K562 (cell line): ENCODE results near the gene GADD45GIP1. TPM values are rescaled to one million over a fixed set of nuclear protein-coding genes. Genes with fewer than 3 reads are reported as not detected.

Experiments
- CCNT2 ChIP-seq: IDR thresholded peaks from 2 replicates; pipeline ENCODE4 v1.6.1; 2011; ENCODE audit warnings: borderline replicate concordance, low read depth, mild to moderate bottlenecking, moderate library complexity, mixed read lengths, low read length; ENCODE audit not compliant: insufficient read length; ENCODE audit errors: extremely low read depth
- E2F3 ChIP-seq: fragments of 250-450 bp; sonication (Bioruptor Pico); IDR thresholded peaks from 2 replicates; pipeline ENCODE4 v1.4.0; 2020; ENCODE audit warnings: mild to moderate bottlenecking
- HMG20B ChIP-seq: fragments of 250-450 bp; sonication (Bioruptor Pico); IDR thresholded peaks from 2 replicates; pipeline ENCODE4 v1.5.0; 2021; ENCODE audit warnings: mild to moderate bottlenecking
- HSF4 ChIP-seq: fragments of 250-450 bp; sonication (Bioruptor Pico); IDR thresholded peaks from 2 replicates; pipeline ENCODE4 v2.1.2; 2022; ENCODE audit warnings: mild to moderate bottlenecking, moderate library complexity, borderline replicate concordance
- LARP7 ChIP-seq: fragments of 450-650 bp; IDR thresholded peaks from 2 replicates; pipeline ENCODE4 v1.6.1; 2016
- MEF2D ChIP-seq: conservative IDR thresholded peaks from 2 replicates; pipeline ENCODE4 v1.6.1; 2016; ENCODE audit warnings: low read depth, missing genetic modification characterization, missing compliant biosample characterization
- NFATC3 ChIP-seq: fragments of 450-650 bp; IDR thresholded peaks from 2 replicates; pipeline ENCODE4 v1.6.1; 2017; ENCODE audit warnings: mild to moderate bottlenecking
- PTBP1 ChIP-seq: fragments of 200-400 bp; formaldehyde crosslinking; IDR thresholded peaks from 2 replicates; pipeline ENCODE4 v1.6.1; 2017; ENCODE audit warnings: low read depth, low read length
- RBM22 ChIP-seq: fragments of 200-400 bp; formaldehyde crosslinking; IDR thresholded peaks from 2 replicates; pipeline ENCODE4 v1.6.1; 2018; ENCODE audit warnings: low read length, low read depth; ENCODE audit not compliant: poor library complexity, severe bottlenecking
- SETDB1 ChIP-seq: IDR thresholded peaks from one replicate; pipeline ENCODE4 v1.6.1; 2012; ENCODE audit warnings: low read length, control low read depth, inconsistent platforms
- ZBTB1 ChIP-seq: sonication (generic); formaldehyde crosslinking; IDR thresholded peaks from 2 replicates; pipeline ENCODE4 v1.8.1; 2023; ENCODE audit warnings: missing genetic modification reagents, low read depth, mild to moderate bottlenecking, borderline replicate concordance
- ZBTB7A ChIP-seq: IDR thresholded peaks from 2 replicates; pipeline ENCODE4 v1.6.1; 2011; ENCODE audit warnings: low read depth, mild to moderate bottlenecking, low read length, moderate library complexity, borderline replicate concordance; ENCODE audit not compliant: control insufficient read depth
- ZNF224 ChIP-seq: sonication (generic); formaldehyde crosslinking; IDR thresholded peaks from 2 replicates; pipeline ENCODE4 v1.8.0; 2022; ENCODE audit warnings: mild to moderate bottlenecking, missing genetic modification reagents
- ZNF316 ChIP-seq: fragments of 450-650 bp; IDR thresholded peaks from 2 replicates; pipeline ENCODE4 v1.6.1; 2016
- ZNF57 ChIP-seq: fragments of 450-650 bp; formaldehyde crosslinking; IDR thresholded peaks from 2 replicates; pipeline ENCODE4 v1.4.0; 2020; ENCODE audit warnings: mild to moderate bottlenecking, moderate library complexity
- ZNF79 ChIP-seq: fragments of 250-450 bp; sonication (Bioruptor Pico); IDR thresholded peaks from 2 replicates; pipeline ENCODE4 v1.4.0; 2020; ENCODE audit warnings: low read depth, mild to moderate bottlenecking, moderate library complexity
- polyA plus RNA-seq, 8 experiments: library from polyadenylated mRNA; depleted of rRNA in 4 of 8; stranded (reverse) in 5 of 8; unstranded in 3 of 8; fragments of >200 nt; fragmentation: Nextera tagmentation in 2 of 8; fragmentation: Illumina TruSeq in 1 of 8; extraction: Ambion mirVana in 2 of 8; extraction: Trizol in 1 of 8; gene quantifications; 2 replicates each; pipeline versions ENCODE4 v1.2.1 to v1.2.3, GENCODE V29; 2011 to 2014; ENCODE audit warnings: inconsistent platforms in 1 of 8, missing spikeins in 1 of 8
- total RNA-seq, 7 experiments: library from RNA; depleted of rRNA in 6 of 7; stranded (reverse); fragments of >200 nt in 6 of 7; fragmentation: Illumina TruSeq in 2 of 7; extraction: Trizol in 2 of 7; gene quantifications; 2 replicates each; pipeline versions ENCODE4 v1.2.1 to v1.2.3, GENCODE V29; 2011 to 2021; ENCODE audit warnings: low replicate concordance in 1 of 7
- TF ChIP-seq, protein P1 (sequence below): fragments of 450-650 bp; IDR thresholded peaks from 2 replicates; pipeline ENCODE4 v1.7.0; 2016; ENCODE audit warnings: borderline replicate concordance
- TF ChIP-seq, protein P2 (sequence below): fragments of 250-450 bp; sonication (Bioruptor Pico); IDR thresholded peaks from 2 replicates; pipeline ENCODE4 v1.9.0; 2021; ENCODE audit warnings: mild to moderate bottlenecking, inconsistent platforms
- TF ChIP-seq, protein P3 (sequence below): sonication (generic); formaldehyde crosslinking; IDR thresholded peaks from 2 replicates; pipeline ENCODE4 v1.9.0; 2022; ENCODE audit warnings: mild to moderate bottlenecking, missing genetic modification reagents
- TF ChIP-seq, protein P4 (sequence below): IDR thresholded peaks from 3 replicates; pipeline ENCODE4 v1.6.1; 2011; ENCODE audit warnings: borderline replicate concordance, mild to moderate bottlenecking; ENCODE audit not compliant: insufficient read length, insufficient read depth

Gene GADD45GIP1
- total and polyA plus RNA-seq, 9 of the 15 experiments (the other 6 are each of a cell fraction or from before 2014, with no cell fraction given), result 5.1 to 161 (median 29.2) TPM

DNA sequence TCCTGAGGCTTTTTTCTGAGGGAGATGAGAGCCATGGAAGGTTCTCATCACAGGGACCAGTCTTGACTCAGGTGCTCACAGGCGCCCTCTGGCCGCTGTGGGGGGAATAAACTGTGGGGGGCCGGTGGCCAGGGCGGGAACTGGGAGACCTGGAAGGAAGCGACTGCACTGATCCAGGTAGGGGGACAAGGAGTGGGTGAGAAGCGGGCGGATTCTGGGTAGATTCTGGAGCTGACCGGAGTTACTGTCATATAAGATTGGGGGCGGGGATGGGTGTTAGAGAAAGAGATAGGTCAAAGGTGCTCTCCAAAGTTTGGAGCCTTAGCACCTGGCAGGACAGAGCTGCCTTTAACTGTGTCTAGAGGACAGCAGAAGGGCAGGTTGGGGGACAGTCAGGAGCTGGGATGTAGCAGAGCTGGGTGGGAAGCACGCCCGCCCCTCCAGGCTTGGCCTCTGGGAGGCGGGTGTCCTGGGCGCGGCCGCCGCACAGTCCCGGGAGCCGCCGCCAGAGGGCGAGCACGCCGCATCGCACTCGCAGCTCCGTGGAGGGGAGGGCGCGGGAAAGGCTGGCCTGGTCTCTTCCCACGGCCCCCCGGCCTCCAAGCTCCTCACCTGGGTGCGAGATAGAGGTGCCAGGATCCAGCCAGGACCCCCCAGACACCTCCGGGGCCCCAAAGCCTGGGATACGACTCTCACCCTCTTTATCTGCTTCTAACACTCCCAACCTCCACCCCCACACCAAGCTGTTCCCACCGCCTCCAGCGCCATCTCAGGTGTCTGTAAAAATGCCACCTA lies 8.2 kb upstream of the GADD45GIP1 start (continued):
- TF ChIP-seq ZBTB7A, result peak; percentile 85
- TF ChIP-seq, protein P1, sequence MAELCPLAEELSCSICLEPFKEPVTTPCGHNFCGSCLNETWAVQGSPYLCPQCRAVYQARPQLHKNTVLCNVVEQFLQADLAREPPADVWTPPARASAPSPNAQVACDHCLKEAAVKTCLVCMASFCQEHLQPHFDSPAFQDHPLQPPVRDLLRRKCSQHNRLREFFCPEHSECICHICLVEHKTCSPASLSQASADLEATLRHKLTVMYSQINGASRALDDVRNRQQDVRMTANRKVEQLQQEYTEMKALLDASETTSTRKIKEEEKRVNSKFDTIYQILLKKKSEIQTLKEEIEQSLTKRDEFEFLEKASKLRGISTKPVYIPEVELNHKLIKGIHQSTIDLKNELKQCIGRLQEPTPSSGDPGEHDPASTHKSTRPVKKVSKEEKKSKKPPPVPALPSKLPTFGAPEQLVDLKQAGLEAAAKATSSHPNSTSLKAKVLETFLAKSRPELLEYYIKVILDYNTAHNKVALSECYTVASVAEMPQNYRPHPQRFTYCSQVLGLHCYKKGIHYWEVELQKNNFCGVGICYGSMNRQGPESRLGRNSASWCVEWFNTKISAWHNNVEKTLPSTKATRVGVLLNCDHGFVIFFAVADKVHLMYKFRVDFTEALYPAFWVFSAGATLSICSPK, result peak; percentile 82; the same call in 1 of the 2 replicates
- no peak for TF ChIP-seq MEF2D
- no peak; the same call in 1 of the 2 replicates for TF ChIP-seq E2F3 (CRISPR knock-in tag)
- TF ChIP-seq SETDB1, result no peak
- no peak for TF ChIP-seq HSF4 (CRISPR knock-in tag)
- no peak for TF ChIP-seq HMG20B (CRISPR knock-in tag)
- no peak for TF ChIP-seq ZNF57 (CRISPR knock-in tag)
- TF ChIP-seq ZNF224 (CRISPR knock-in tag), result no peak
- no peak for TF ChIP-seq ZNF79 (CRISPR knock-in tag)
- peak; percentile 63 for TF ChIP-seq CCNT2
- TF ChIP-seq, protein P2, sequence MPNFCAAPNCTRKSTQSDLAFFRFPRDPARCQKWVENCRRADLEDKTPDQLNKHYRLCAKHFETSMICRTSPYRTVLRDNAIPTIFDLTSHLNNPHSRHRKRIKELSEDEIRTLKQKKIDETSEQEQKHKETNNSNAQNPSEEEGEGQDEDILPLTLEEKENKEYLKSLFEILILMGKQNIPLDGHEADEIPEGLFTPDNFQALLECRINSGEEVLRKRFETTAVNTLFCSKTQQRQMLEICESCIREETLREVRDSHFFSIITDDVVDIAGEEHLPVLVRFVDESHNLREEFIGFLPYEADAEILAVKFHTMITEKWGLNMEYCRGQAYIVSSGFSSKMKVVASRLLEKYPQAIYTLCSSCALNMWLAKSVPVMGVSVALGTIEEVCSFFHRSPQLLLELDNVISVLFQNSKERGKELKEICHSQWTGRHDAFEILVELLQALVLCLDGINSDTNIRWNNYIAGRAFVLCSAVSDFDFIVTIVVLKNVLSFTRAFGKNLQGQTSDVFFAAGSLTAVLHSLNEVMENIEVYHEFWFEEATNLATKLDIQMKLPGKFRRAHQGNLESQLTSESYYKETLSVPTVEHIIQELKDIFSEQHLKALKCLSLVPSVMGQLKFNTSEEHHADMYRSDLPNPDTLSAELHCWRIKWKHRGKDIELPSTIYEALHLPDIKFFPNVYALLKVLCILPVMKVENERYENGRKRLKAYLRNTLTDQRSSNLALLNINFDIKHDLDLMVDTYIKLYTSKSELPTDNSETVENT, result peak; percentile 69
- TF ChIP-seq ZBTB1 (CRISPR knock-in tag), result 0 out of 2 replicates have a peak, but pooled peaks have one; percentile 15
- no peak; the same call in 1 of the 2 replicates for TF ChIP-seq NFATC3
- TF ChIP-seq, protein P3, sequence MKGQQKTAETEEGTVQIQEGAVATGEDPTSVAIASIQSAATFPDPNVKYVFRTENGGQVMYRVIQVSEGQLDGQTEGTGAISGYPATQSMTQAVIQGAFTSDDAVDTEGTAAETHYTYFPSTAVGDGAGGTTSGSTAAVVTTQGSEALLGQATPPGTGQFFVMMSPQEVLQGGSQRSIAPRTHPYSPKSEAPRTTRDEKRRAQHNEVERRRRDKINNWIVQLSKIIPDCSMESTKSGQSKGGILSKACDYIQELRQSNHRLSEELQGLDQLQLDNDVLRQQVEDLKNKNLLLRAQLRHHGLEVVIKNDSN (CRISPR knock-in tag), result no peak
- no peak for TF ChIP-seq RBM22
- peak; percentile 61; the same call in 1 of the 2 replicates for TF ChIP-seq LARP7
- TF ChIP-seq PTBP1, result no peak
- TF ChIP-seq ZNF316, result no peak
- TF ChIP-seq, protein P4, sequence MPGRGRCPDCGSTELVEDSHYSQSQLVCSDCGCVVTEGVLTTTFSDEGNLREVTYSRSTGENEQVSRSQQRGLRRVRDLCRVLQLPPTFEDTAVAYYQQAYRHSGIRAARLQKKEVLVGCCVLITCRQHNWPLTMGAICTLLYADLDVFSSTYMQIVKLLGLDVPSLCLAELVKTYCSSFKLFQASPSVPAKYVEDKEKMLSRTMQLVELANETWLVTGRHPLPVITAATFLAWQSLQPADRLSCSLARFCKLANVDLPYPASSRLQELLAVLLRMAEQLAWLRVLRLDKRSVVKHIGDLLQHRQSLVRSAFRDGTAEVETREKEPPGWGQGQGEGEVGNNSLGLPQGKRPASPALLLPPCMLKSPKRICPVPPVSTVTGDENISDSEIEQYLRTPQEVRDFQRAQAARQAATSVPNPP, result no peak
